Neural crest cell (in vitro differentiated cells): ENCODE results near the gene KIAA2012. TPM values are rescaled to one million over a fixed set of nuclear protein-coding genes. Genes with fewer than 3 reads are reported as not detected.

Experiments used
- DNase-seq: peaks from one replicate; pipeline ENCODE4 v3.0.0; 2021; ENCODE audit warnings: low read depth, mixed read lengths, low spot score
- H3K27ac Mint-ChIP-seq: one replicate; pipeline ENCODE4 v1.8.0; 2021; ENCODE audit warnings: mild to moderate bottlenecking, mixed read lengths; ENCODE audit not compliant: unreplicated experiment
- H3K27me3 Mint-ChIP-seq: 2 replicates; pipeline ENCODE4 v1.8.0; 2021; ENCODE audit warnings: low read depth, mild to moderate bottlenecking, mixed read lengths
- H3K36me3 Mint-ChIP-seq: 2 replicates; pipeline ENCODE4 v1.8.0; 2021; ENCODE audit warnings: low read depth, mild to moderate bottlenecking, mixed read lengths
- H3K4me1 Mint-ChIP-seq: 2 replicates; pipeline ENCODE4 v1.8.0; 2021; ENCODE audit warnings: mixed read lengths
- H3K4me3 Mint-ChIP-seq: one replicate; pipeline ENCODE4 v1.8.0; 2021; ENCODE audit warnings: mild to moderate bottlenecking, mixed read lengths
- H3K9me3 Mint-ChIP-seq: 2 replicates; pipeline ENCODE4 v1.8.0; 2021; ENCODE audit warnings: mixed read lengths
- CTCF ChIP-seq: fragments of 200-600 bp; sonication (generic); conservative IDR thresholded peaks from 2 replicates; pipeline ENCODE4 v1.5.0; 2021; ENCODE audit warnings: antibody characterized with exemption, mild to moderate bottlenecking
- total RNA-seq: library from RNA; stranded (reverse); gene quantifications from 2 replicates; pipeline ENCODE4 v1.2.1, GENCODE V29; 2021

The KIAA2012 gene
- total RNA-seq, 1 donor from 2014 or later = 0.07 TPM

GRCh38 chr2:202069170-202070067 lies 3.6 kb upstream of the KIAA2012 start:
- Mint-ChIP-seq H3K9me3 (no peaks in the 10 kb centered on the region), H3K4me1 (peaks cover 46% of the 10 kb centered on the region), H3K27me3 (no peaks in the 10 kb centered on the region), H3K27ac (no peak overlapping the region), H3K36me3 (no peaks in the 10 kb centered on the region), H3K4me3 (no peak overlapping the region)
- no peak for DNase-seq
- TF ChIP-seq CTCF = no peak

DNA sequence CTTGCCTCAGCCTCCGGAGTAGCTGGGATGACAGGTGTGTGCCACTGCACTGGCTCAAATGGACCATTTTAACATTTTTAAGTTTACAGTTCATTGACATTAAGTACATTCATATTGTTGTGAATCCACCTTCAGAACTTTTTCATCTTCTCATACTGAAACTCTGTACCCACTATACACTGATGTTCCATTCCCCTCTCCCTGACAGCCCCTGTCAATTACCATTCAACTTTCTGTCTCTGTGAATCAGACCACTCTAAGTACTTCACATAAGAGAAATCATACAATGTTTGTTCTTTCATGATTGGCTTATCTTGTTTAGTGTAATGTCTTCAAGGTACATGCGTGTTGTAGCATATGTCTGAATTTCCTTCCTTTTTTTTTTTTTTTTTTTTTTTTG lies 1.9 kb upstream of the KIAA2012 start:
- Mint-ChIP-seq H3K9me3 (no peaks in the 10 kb centered on the region), H3K36me3 (no peaks in the 10 kb centered on the region), H3K4me1 (peaks cover 33% of the 10 kb centered on the region), H3K4me3 (no peak overlapping the region), H3K27ac (no peak overlapping the region), H3K27me3 (no peaks in the 10 kb centered on the region)
- DNase-seq = no peak
- no peak for TF ChIP-seq CTCF

DNA sequence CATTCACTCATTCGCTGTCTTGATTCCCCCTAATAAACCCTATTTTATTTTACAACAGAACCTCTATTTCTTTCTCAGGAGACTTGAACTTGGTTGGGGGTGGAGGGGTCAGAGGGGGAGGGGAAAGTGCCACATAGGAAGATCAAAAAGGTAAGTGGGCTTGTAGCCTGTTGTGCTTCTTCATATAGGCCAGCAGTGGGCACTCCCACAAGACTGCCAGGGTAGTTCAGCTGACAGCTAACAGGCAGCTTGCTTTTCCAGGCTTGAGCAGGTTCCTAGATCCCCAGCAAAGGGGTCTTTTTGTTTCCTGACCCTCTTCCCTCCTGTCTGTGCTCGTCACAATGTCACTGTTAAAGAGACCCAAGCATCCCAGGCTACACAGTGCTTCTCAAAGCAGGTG lies 829 bp upstream of the KIAA2012 start:
- H3K27ac Mint-ChIP-seq = no peak overlapping the region
- peaks cover 26% of the 10 kb centered on the region for H3K4me1 Mint-ChIP-seq
- no peak for DNase-seq
- H3K4me3 Mint-ChIP-seq = no peak overlapping the region
- H3K36me3 Mint-ChIP-seq = no peaks in the 10 kb centered on the region
- no peaks in the 10 kb centered on the region for H3K9me3 Mint-ChIP-seq
- peak; percentile 47 for TF ChIP-seq CTCF
- H3K27me3 Mint-ChIP-seq = no peaks in the 10 kb centered on the region

- TF ChIP-seq CTCF = no peak
- H3K27me3 Mint-ChIP-seq = no peaks in the 10 kb centered on the region
- H3K4me3 Mint-ChIP-seq = no peak overlapping the region
- no peak overlapping the region for H3K27ac Mint-ChIP-seq
- no peaks in the 10 kb centered on the region for H3K36me3 Mint-ChIP-seq
- H3K9me3 Mint-ChIP-seq = no peaks in the 10 kb centered on the region
- peaks cover 22% of the 10 kb centered on the region for H3K4me1 Mint-ChIP-seq
- no peak for DNase-seq
Observed at GRCh38 chr2:202074324-202074723, 1.3 kb downstream of the KIAA2012 start.

GRCh38 chr2:202079310-202079709 lies 6.3 kb downstream of the KIAA2012 start:
- peaks cover 4% of the 10 kb centered on the region for H3K9me3 Mint-ChIP-seq
- H3K4me1 Mint-ChIP-seq = peaks cover 3% of the 10 kb centered on the region
- no peaks in the 10 kb centered on the region for H3K27me3 Mint-ChIP-seq
- H3K4me3 Mint-ChIP-seq = no peak overlapping the region
- H3K27ac Mint-ChIP-seq = no peak overlapping the region
- H3K36me3 Mint-ChIP-seq = no peaks in the 10 kb centered on the region
- no peak for DNase-seq
- TF ChIP-seq CTCF = no peak
